Measurements from ENCODE around the gene FAM180B.
"Not testable (repeated sequence)": the region's sequence is repeated elsewhere in the genome, so short reads cannot be mapped to it uniquely, and the experiment has no call there.

The FAM180B gene

DNA sequence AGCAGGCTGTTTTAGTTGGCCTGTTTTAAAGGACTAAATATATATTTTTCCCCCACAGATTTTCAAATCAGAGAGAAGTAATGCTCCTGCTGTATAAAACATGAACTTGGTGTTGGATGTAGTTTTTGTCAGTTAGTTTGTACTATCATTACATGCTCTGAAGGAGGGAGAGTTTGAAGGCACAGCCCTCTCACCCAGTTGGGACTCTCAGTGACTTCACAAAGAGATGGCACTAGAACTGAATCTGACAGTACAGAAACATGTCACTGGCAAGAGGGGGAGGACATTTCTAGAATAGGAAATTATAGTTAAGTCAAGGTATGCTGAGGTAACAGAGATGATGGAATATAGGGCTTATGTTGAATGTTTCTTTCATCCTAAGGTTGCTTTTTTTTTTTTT lies 28.8 kb downstream of the FAM180B start:
- Histone ChIP-seq H3K9me3 (ENCODE audit: control insufficient read depth, insufficient read depth, low read length) (no peaks in the 10 kb centered on the region), H3K4me1 (ENCODE audit: control insufficient read depth, insufficient read depth, low read length) (no peaks in the 10 kb centered on the region), H3K27me3 (ENCODE audit: control insufficient read depth, insufficient read depth, low read length) (no peaks in the 10 kb centered on the region), H3K4me3 (ENCODE audit: low read length) (no peak overlapping the region), H3K27ac (ENCODE audit: low read length) (no peak overlapping the region), H3K36me3 (ENCODE audit: control insufficient read depth, insufficient read depth, low read length) (0 out of 2 replicates have a peak, but pooled peaks cover 1% of the 10 kb centered on the region)
- no peak for DNase-seq (ENCODE audit: low read depth, low spot score)

DNA sequence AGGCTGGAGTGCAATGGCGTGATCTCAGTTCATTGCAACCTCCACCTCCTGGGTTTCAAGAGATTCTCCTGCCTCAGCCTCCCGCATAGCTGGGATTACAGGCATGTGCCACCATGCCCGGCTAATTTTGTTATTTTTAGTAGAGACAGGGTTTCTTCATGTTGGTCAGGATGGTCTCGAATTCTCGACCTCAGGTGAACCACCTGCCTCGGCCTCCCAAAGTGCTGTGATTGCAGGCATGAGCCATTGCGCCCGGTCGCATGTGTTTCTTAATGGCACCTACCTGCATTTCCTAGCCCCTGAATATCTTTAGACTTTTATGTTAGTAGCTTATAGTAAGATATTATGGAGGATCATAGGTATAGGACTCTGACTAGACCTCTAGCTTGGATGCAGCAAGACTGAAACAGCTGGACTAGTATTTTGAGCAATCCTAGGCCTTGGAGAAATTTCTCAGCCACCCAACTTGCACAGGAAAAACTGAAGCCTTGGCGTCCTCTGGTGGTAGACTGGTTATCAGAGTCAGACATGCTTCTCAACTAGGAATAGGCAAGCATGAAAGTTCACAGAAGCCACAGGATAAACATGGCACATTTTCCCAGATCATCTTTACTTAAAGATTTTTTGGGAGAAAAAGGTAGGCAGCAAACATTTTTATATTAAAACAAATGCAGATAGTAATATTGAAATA lies 30.4 kb downstream of the FAM180B start:
- Histone ChIP-seq H3K4me3 (ENCODE audit: low read length) (no peak overlapping the region), H3K4me1 (ENCODE audit: control insufficient read depth, insufficient read depth, low read length) (no peaks in the 10 kb centered on the region), H3K9me3 (ENCODE audit: control insufficient read depth, insufficient read depth, low read length) (no peaks in the 10 kb centered on the region), H3K27me3 (ENCODE audit: control insufficient read depth, insufficient read depth, low read length) (no peaks in the 10 kb centered on the region), H3K36me3 (ENCODE audit: control insufficient read depth, insufficient read depth, low read length) (peaks cover 13% of the 10 kb centered on the region; the same call in 1 of the 2 replicates), H3K27ac (ENCODE audit: low read length) (no peak overlapping the region)
- DNase-seq (ENCODE audit: low read depth, low spot score): peak; percentile 29
- WGBS (ENCODE audit: insufficient coverage, insufficient read length): no CpG with 5 or more reads among the region's 10 CpGs

DNA sequence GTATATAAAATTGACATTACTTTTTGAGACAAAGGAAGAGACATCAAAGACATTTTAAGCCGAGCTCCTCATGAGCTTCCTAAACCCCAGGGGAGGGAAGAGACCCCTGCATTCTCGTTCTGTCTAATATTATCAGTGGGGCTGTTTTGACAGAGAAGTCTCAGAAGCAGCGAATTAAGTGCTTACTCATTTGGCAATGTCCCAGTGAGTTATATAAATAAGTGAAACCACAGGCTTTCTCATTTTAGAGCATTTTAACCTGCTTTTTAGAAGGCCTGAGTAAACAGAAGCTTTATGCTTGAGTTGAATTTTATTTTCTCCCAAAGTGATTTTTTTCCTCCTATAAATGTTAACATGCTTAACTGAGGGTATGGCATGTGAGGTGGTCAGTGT lies 30.9 kb downstream of the FAM180B start:
- Histone ChIP-seq H3K9me3 (ENCODE audit: control insufficient read depth, insufficient read depth, low read length) (no peaks in the 10 kb centered on the region), H3K27me3 (ENCODE audit: control insufficient read depth, insufficient read depth, low read length) (no peaks in the 10 kb centered on the region), H3K36me3 (ENCODE audit: control insufficient read depth, insufficient read depth, low read length) (peaks cover 13% of the 10 kb centered on the region; the same call in 1 of the 2 replicates), H3K27ac (ENCODE audit: low read length) (no peak overlapping the region), H3K4me3 (ENCODE audit: low read length) (no peak overlapping the region), H3K4me1 (ENCODE audit: control insufficient read depth, insufficient read depth, low read length) (no peaks in the 10 kb centered on the region)
- no peak for DNase-seq (ENCODE audit: low read depth, low spot score)
- WGBS (ENCODE audit: insufficient coverage, insufficient read length): no CpG with 5 or more reads among the region's 3 CpGs

DNA sequence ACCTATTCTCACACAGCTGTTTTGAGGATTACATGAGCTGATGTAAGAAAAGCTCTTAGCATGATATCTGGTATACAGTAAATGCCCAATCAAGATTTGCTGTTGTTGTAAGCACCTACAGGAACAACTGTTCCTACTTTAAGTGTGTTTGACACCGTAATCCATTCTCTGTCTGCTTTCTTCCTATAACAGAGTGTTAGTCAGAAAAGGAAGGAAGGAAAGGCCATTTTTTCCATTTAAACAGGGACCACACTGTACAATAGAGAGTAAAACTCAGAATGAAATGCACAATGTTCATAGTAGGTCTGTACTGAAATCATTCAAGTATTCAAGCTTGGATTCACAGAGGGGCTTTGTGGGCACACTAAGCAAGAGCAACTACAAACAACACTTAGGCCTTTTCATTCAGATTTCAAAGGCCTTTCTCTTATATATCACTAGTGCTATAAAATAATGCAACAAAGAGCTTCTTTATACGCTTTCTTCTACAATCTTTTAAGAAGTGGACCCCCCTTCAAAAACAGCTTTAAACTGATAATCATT lies 34.4 kb downstream of the FAM180B start:
- no peaks in the 10 kb centered on the region for H3K9me3 ChIP-seq (ENCODE audit: control insufficient read depth, insufficient read depth, low read length)
- WGBS (ENCODE audit: insufficient coverage, insufficient read length): no CpG with 5 or more reads among the region's 2 CpGs
- DNase-seq (ENCODE audit: low read depth, low spot score): no peak
- no peak overlapping the region for H3K27ac ChIP-seq (ENCODE audit: low read length)
- H3K27me3 ChIP-seq (ENCODE audit: control insufficient read depth, insufficient read depth, low read length): no peaks in the 10 kb centered on the region
- H3K36me3 ChIP-seq (ENCODE audit: control insufficient read depth, insufficient read depth, low read length): peaks cover 15% of the 10 kb centered on the region; the same call in 1 of the 2 replicates
- no peak overlapping the region for H3K4me3 ChIP-seq (ENCODE audit: low read length)
- no peaks in the 10 kb centered on the region for H3K4me1 ChIP-seq (ENCODE audit: control insufficient read depth, insufficient read depth, low read length)

DNA sequence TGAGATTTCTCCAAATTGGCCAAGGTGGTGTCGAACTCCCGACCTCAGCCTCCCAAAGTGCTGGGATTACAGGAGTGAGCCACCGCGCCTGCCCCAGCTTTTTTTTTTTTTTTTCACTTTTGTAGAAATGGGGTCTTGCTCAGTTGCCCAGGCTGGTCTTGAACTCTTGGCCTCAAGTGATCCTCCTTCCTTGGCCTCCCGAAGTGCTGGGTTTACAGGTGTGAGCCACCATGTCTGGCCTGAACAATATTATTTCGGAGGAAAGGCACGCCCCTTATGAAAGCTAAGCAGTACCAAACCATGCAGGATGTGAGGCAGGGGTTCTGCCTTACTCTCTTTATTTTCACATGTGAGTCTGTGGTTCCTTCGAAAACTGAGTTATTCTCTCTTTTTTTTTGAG lies 39.8 kb downstream of the FAM180B start:
- WGBS (ENCODE audit: insufficient coverage, insufficient read length): no CpG with 5 or more reads among the region's 8 CpGs
- Histone ChIP-seq H3K27ac (ENCODE audit: low read length) (no peak overlapping the region), H3K4me3 (ENCODE audit: low read length) (no peak overlapping the region), H3K27me3 (ENCODE audit: control insufficient read depth, insufficient read depth, low read length) (no peaks in the 10 kb centered on the region), H3K36me3 (ENCODE audit: control insufficient read depth, insufficient read depth, low read length) (peaks cover 7% of the 10 kb centered on the region; the same call in 1 of the 2 replicates), H3K9me3 (ENCODE audit: control insufficient read depth, insufficient read depth, low read length) (no peaks in the 10 kb centered on the region), H3K4me1 (ENCODE audit: control insufficient read depth, insufficient read depth, low read length) (no peaks in the 10 kb centered on the region)
- DNase-seq (ENCODE audit: low read depth, low spot score): no peak

DNA sequence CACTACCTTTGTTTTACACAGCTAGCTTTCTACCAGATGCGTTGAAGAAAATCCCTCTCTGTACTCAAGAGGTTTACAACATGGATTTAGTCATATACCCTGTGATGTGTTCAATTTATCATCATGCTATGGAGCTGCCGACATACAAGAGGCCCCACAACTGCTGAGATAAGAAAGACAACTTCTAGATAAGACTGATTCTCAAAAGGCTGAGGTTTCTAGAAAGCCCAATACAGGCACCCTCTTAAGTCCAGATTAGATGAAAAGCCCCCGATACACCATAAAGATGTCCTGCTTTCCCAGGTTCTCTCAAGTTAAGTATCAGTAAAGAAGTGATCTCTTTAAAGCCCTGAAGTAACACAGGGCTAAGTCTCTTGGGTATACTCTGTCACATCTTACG lies 41.5 kb downstream of the FAM180B start:
- WGBS (ENCODE audit: insufficient coverage, insufficient read length): no CpG with 5 or more reads among the region's 4 CpGs
- Histone ChIP-seq H3K4me3 (ENCODE audit: low read length) (no peak overlapping the region), H3K36me3 (ENCODE audit: control insufficient read depth, insufficient read depth, low read length) (peaks cover 3% of the 10 kb centered on the region; the same call in 1 of the 2 replicates), H3K27me3 (ENCODE audit: control insufficient read depth, insufficient read depth, low read length) (no peaks in the 10 kb centered on the region), H3K4me1 (ENCODE audit: control insufficient read depth, insufficient read depth, low read length) (no peaks in the 10 kb centered on the region), H3K27ac (ENCODE audit: low read length) (no peak overlapping the region), H3K9me3 (ENCODE audit: control insufficient read depth, insufficient read depth, low read length) (no peaks in the 10 kb centered on the region)
- DNase-seq (ENCODE audit: low read depth, low spot score): no peak

DNA sequence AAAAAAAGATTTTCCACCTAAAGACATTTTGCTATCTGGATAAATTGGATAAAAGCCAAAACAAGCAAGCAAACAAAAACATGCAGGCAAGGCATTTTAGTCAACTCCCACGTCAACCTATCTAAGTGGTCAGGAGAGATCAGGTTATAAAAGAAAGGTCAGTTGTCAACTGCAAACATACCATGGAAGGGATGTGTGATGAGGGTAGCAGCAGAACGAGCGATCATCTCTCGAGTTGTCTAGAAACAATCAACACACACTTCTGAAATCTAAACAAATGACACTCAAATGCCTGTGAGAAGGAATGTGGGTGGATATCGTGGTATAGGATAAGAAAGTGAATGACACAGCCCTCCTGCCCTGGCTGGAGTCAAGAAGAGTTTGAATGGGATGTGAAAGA lies 45.0 kb downstream of the FAM180B start:
- no peaks in the 10 kb centered on the region for H3K9me3 ChIP-seq (ENCODE audit: control insufficient read depth, insufficient read depth, low read length)
- H3K27ac ChIP-seq (ENCODE audit: low read length): no peak overlapping the region
- H3K4me3 ChIP-seq (ENCODE audit: low read length): no peak overlapping the region
- peaks cover 4% of the 10 kb centered on the region; the same call in 1 of the 2 replicates for H3K36me3 ChIP-seq (ENCODE audit: control insufficient read depth, insufficient read depth, low read length)
- WGBS (ENCODE audit: insufficient coverage, insufficient read length): no CpG with 5 or more reads among the region's 5 CpGs
- no peak for DNase-seq (ENCODE audit: low read depth, low spot score)
- H3K27me3 ChIP-seq (ENCODE audit: control insufficient read depth, insufficient read depth, low read length): no peaks in the 10 kb centered on the region
- no peaks in the 10 kb centered on the region for H3K4me1 ChIP-seq (ENCODE audit: control insufficient read depth, insufficient read depth, low read length)

DNA sequence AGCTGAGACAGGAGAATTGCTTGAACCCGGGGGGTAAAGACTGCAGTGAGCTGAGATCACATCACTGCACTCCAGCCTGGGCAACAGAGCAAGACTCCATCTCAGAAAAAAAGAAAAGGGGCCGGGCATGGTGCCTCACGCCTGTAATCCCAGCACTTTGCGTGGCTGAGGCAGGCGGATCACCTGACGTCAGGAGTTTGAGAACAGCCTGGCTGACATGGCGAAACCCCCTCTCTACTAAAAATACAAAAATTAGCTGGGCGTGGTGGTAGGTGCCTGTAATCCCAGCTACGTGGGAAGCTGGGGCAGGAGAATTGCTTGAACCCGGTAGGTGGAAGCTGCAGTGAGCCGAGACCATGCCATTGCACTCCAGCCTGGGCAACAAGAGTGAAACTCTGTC lies 49.9 kb downstream of the FAM180B start:
- not testable (repeated sequence) for H3K4me1 ChIP-seq (ENCODE audit: control insufficient read depth, insufficient read depth, low read length); H3K36me3 ChIP-seq (ENCODE audit: control insufficient read depth, insufficient read depth, low read length); DNase-seq (ENCODE audit: low read depth, low spot score); H3K27me3 ChIP-seq (ENCODE audit: control insufficient read depth, insufficient read depth, low read length); H3K9me3 ChIP-seq (ENCODE audit: control insufficient read depth, insufficient read depth, low read length); H3K27ac ChIP-seq (ENCODE audit: low read length); H3K4me3 ChIP-seq (ENCODE audit: low read length)
- WGBS (ENCODE audit: insufficient coverage, insufficient read length): no CpG with 5 or more reads among the region's 11 CpGs

Measured in iPS DF 6.9 (cell line).